H1 (cell line): Measurements from ENCODE around the gene JTB. TPM values are rescaled to one million over a fixed set of nuclear protein-coding genes. Genes with fewer than 3 reads are reported as not detected.

Experiments used
- KDM4A ChIP-seq: IDR thresholded peaks from one replicate; pipeline ENCODE4 v1.7.1; 2012; ENCODE audit warnings: low read depth, mild to moderate bottlenecking, moderate library complexity, low read length, inconsistent platforms; ENCODE audit not compliant: severe bottlenecking
- polyA plus RNA-seq, 7 experiments: library from polyadenylated mRNA; depleted of rRNA in 3 of 7; stranded (reverse) in 5 of 7; unstranded in 2 of 7; fragments of >200 nt in 5 of 7; fragments of 200-250 nt in 2 of 7; gene quantifications; 1 replicate in 5 of 7; 2 replicates in 1 of 7; 4 replicates in 1 of 7; pipeline versions ENCODE4 v1.2.1 to v1.2.3, GENCODE V29; 2011 to 2013; ENCODE audit warnings: missing spikeins in 2 of 7, mixed read lengths in 2 of 7
- total RNA-seq: library from RNA; stranded (reverse); fragmentation: NEBNext Ultra II Directional; extraction: Animal tissue kit (Norgen Biotek cat#: 25700); gene quantifications from 2 replicates; pipeline ENCODE4 v1.2.1, GENCODE V29; 2021
- TF ChIP-seq, protein P1 (sequence below): fragments of 300-600 bp; sonication (generic); IDR thresholded peaks from 2 replicates; pipeline ENCODE4 v1.7.1; 2012; ENCODE audit warnings: low read length, moderate library complexity, mild to moderate bottlenecking, inconsistent platforms; ENCODE audit not compliant: insufficient replicate concordance

Gene JTB
- total and polyA plus RNA-seq, 2 of the 8 experiments (the other 6 are each of a cell fraction or from before 2014, with no cell fraction given), result 91.1 to 122 TPM

DNA sequence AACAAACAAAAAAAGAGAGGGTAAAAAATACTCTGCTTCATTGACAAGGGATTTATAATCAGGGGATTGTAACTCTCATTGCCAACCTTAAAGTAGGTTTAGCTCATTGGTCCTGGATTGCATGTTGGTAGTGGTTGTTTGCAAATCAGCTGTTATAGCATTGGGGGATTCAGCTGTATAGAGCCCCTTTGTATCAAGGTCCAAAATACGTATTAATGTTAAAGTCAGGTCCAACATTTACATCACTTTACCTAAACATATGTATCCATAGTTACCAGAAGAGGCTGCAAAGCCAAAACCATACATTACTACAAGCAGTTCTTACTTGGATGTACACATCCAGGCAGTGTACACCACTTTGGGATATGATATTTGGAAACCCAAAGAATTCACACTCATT, 42.5 kb upstream of the JTB start (continued):
- TF ChIP-seq, protein P1, sequence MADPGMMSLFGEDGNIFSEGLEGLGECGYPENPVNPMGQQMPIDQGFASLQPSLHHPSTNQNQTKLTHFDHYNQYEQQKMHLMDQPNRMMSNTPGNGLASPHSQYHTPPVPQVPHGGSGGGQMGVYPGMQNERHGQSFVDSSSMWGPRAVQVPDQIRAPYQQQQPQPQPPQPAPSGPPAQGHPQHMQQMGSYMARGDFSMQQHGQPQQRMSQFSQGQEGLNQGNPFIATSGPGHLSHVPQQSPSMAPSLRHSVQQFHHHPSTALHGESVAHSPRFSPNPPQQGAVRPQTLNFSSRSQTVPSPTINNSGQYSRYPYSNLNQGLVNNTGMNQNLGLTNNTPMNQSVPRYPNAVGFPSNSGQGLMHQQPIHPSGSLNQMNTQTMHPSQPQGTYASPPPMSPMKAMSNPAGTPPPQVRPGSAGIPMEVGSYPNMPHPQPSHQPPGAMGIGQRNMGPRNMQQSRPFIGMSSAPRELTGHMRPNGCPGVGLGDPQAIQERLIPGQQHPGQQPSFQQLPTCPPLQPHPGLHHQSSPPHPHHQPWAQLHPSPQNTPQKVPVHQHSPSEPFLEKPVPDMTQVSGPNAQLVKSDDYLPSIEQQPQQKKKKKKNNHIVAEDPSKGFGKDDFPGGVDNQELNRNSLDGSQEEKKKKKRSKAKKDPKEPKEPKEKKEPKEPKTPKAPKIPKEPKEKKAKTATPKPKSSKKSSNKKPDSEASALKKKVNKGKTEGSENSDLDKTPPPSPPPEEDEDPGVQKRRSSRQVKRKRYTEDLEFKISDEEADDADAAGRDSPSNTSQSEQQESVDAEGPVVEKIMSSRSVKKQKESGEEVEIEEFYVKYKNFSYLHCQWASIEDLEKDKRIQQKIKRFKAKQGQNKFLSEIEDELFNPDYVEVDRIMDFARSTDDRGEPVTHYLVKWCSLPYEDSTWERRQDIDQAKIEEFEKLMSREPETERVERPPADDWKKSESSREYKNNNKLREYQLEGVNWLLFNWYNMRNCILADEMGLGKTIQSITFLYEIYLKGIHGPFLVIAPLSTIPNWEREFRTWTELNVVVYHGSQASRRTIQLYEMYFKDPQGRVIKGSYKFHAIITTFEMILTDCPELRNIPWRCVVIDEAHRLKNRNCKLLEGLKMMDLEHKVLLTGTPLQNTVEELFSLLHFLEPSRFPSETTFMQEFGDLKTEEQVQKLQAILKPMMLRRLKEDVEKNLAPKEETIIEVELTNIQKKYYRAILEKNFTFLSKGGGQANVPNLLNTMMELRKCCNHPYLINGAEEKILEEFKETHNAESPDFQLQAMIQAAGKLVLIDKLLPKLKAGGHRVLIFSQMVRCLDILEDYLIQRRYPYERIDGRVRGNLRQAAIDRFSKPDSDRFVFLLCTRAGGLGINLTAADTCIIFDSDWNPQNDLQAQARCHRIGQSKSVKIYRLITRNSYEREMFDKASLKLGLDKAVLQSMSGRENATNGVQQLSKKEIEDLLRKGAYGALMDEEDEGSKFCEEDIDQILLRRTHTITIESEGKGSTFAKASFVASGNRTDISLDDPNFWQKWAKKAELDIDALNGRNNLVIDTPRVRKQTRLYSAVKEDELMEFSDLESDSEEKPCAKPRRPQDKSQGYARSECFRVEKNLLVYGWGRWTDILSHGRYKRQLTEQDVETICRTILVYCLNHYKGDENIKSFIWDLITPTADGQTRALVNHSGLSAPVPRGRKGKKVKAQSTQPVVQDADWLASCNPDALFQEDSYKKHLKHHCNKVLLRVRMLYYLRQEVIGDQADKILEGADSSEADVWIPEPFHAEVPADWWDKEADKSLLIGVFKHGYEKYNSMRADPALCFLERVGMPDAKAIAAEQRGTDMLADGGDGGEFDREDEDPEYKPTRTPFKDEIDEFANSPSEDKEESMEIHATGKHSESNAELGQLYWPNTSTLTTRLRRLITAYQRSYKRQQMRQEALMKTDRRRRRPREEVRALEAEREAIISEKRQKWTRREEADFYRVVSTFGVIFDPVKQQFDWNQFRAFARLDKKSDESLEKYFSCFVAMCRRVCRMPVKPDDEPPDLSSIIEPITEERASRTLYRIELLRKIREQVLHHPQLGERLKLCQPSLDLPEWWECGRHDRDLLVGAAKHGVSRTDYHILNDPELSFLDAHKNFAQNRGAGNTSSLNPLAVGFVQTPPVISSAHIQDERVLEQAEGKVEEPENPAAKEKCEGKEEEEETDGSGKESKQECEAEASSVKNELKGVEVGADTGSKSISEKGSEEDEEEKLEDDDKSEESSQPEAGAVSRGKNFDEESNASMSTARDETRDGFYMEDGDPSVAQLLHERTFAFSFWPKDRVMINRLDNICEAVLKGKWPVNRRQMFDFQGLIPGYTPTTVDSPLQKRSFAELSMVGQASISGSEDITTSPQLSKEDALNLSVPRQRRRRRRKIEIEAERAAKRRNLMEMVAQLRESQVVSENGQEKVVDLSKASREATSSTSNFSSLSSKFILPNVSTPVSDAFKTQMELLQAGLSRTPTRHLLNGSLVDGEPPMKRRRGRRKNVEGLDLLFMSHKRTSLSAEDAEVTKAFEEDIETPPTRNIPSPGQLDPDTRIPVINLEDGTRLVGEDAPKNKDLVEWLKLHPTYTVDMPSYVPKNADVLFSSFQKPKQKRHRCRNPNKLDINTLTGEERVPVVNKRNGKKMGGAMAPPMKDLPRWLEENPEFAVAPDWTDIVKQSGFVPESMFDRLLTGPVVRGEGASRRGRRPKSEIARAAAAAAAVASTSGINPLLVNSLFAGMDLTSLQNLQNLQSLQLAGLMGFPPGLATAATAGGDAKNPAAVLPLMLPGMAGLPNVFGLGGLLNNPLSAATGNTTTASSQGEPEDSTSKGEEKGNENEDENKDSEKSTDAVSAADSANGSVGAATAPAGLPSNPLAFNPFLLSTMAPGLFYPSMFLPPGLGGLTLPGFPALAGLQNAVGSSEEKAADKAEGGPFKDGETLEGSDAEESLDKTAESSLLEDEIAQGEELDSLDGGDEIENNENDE, result no peak
- no peak for TF ChIP-seq KDM4A
